ENCODE data around the gene TDP2.
"Not testable (repeated sequence)": the region's sequence is repeated elsewhere in the genome, so short reads cannot be mapped to it uniquely, and the experiment has no call there.

The TDP2 gene

GRCh38 chr6:24644377-24644776, 22.3 kb downstream of the TDP2 start:
- no peak for DNase-seq

GRCh38 chr6:24643920-24644319, 22.8 kb downstream of the TDP2 start:
- no peak for DNase-seq

GRCh38 chr6:24642061-24642460, 24.6 kb downstream of the TDP2 start:
- DNase-seq: no peak

- DNase-seq: not testable (repeated sequence)
Measured at GRCh38 chr6:24640631-24641030, 26.1 kb downstream of the TDP2 start.

GRCh38 chr6:24640166-24640565, 26.5 kb downstream of the TDP2 start:
- DNase-seq: no peak

DNA sequence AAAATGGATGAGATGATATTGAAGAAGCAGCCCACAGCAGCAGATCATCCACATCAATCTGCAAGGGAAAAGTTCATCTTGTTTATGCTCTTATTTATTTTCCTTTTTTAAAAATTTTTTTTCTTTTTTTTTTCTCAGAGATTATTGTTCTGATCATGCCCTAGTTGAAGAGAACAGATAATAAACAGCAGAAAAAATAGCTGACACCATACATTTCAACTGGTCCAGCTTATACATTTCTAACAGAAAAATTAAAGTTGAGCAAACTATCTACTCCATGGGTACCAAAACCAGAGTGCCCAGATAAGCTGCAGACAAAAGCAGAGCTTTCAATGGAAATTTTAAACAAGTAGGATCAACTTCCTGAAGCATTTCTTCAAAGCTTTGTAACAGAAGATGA, 30.0 kb downstream of the TDP2 start:
- DNase-seq: no peak

DNA sequence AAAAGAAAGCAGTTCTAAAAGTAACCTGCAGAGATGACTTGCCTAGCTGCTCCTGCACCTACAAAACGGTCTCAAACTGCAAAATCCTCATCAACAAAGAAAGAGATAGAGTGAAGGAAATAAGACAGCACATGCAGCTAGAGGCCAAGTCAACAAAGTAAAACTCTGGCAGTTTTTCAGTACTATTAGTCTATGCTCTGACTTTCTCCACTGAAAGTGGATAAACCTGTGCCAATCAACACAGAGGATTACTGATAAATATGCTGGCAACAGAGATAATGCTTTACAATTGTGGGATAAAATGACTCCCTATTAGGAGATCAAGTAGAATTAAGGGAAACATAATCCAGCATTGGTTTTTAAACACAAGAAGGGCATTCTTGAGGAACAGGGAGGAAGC, 34.1 kb downstream of the TDP2 start:
- DNase-seq: no peak

- DNase-seq: no peak
Measured at GRCh38 chr6:24631671-24632070, 35.0 kb downstream of the TDP2 start.

DNA sequence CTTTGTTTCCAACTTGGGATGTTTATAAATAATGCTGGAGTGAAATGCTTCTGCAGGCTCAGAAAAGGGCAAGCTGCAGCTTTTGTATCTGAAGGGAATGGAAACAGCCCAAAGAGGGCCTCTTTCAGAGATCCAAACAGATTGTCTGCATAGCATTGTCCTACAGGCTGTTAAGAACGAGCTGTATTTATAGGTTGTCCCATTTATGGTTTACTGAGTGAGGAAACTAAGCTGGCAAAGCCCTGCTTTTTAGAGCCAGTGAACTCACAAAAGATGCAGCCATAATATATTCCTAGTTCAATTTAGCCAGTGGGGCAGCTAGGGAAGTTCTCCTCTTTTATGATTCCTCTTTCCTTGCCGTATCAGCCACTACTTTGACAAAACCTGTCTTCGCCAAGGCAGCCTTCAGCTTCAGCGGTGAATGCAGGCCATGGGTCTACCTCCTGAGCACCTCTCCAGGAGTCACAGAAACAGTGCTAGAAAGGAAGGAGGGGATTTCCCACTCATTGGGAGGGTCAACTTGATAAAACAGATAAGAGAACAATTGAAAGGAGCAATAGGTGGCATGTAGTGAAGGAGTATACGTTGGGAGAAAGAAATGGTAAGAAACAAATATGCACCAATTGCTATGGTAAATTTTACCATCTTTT, 35.7 kb downstream of the TDP2 start:
- DNase-seq: no peak

- DNase-seq: no peak
Measured at GRCh38 chr6:24621626-24622289, 44.9 kb downstream of the TDP2 start.

GRCh38 chr6:24620637-24621036, 46.1 kb downstream of the TDP2 start:
- no peak for DNase-seq

DNA sequence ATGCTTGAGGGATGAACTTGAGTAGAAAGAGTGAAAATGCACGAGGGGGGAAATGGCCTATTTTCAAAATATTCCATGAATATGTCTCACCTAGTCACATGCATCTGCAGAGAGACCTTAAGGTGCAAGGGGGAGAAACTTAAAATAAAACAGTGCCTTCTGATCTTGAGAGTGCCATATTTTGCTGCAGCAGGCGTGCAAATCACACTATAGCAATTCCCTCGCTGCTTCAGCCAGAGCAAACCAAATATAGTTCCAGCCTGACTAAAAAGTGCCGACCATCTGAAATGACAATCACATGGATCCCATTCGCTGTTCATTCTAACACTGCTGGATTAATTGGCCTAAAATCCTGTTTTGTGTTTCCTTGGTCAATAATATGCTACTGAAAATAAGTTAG, 47.0 kb downstream of the TDP2 start:
- no peak for DNase-seq

- no peak for DNase-seq
Measured at GRCh38 chr6:24614648-24615047, 52.1 kb downstream of the TDP2 start.

DNA sequence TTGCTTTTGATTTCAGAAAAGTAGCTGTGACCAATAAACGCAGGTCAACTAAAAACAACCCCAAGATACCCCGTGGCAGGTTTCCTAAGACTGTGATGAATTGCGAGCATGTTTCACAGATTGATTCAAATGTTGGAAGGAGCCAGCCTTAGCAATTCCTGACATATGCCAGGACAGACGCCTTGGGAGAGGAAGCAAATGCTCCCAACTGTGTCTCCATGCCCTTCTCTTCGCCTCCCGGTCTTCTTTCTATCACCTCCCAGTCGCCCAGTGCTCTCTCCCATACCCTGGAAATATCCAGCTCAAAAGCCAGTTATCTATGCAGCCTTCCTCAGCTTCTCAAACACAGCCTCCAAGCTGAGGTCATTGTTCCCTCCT, 52.7 kb downstream of the TDP2 start:
- no peak for DNase-seq

GRCh38 chr6:24613361-24614042, 53.2 kb downstream of the TDP2 start:
- no peak for DNase-seq

GRCh38 chr6:24610672-24611071, 56.0 kb downstream of the TDP2 start:
- DNase-seq: no peak

GRCh38 chr6:24607310-24608105, 59.2 kb downstream of the TDP2 start:
- DNase-seq: no peak

DNA sequence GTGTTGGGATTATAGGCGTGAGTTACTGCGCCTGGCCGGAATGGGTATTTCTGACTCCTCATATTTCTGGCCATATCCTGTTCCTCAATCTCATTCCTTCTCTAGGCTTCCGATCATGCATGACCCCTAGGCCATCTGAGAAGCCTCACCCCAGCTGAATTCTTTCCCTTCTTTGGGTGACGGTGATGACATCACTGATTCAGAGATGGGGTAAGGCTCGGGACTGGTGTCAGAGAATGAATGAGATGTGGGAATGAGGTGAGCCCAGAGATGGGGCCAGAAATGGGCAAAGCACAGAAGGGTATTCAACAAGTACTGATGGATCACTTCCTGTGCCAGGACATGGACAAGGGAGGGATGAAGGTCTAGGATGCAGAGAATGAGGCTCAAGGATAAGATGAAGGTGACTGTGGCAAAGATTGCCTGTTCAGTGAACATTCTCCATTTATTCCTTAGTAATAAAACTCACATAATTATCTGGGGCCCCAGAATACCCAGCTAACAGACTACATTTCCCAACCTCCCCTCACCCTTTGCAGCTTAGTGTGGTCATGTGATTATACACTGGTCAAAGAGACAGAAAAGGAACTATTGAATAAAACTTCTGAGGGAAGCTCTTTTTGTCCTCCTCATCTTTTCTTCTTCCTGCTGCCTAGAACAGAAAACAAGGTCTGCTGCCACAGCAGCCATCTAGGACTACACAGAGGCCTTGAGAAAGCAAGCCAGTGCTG, 60.3 kb downstream of the TDP2 start:
- DNase-seq: no peak

GRCh38 chr6:24603241-24603640, 63.5 kb downstream of the TDP2 start:
- no peak for DNase-seq

- DNase-seq: no peak
Measured at GRCh38 chr6:24600903-24601302, 65.8 kb downstream of the TDP2 start.
